ENCODE results near the gene SPHK1. TPM values are rescaled to one million over a fixed set of nuclear protein-coding genes. Genes with fewer than 3 reads are reported as not detected.

Gene SPHK1
- total RNA-seq, 1 donor from 2014 or later: 8.5 TPM

GRCh38 chr17:76432712-76433336, 48.4 kb downstream of the SPHK1 start:
- H3K4me3 ChIP-seq: no peak overlapping the region

GRCh38 chr17:76433693-76434092, 49.3 kb downstream of the SPHK1 start:
- no peaks in the 10 kb centered on the region for H3K27me3 ChIP-seq
- ATAC-seq (no peak), DNase-seq (no peak)
- H3K4me1 ChIP-seq: peaks cover 11% of the 10 kb centered on the region
- H3K27ac ChIP-seq: no peak overlapping the region
- H3K9me3 ChIP-seq: no peaks in the 10 kb centered on the region
- intact Hi-C loops (cut with DNase I): no loop called here
- H3K4me3 ChIP-seq: no peak overlapping the region
- TF ChIP-seq, protein P1, sequence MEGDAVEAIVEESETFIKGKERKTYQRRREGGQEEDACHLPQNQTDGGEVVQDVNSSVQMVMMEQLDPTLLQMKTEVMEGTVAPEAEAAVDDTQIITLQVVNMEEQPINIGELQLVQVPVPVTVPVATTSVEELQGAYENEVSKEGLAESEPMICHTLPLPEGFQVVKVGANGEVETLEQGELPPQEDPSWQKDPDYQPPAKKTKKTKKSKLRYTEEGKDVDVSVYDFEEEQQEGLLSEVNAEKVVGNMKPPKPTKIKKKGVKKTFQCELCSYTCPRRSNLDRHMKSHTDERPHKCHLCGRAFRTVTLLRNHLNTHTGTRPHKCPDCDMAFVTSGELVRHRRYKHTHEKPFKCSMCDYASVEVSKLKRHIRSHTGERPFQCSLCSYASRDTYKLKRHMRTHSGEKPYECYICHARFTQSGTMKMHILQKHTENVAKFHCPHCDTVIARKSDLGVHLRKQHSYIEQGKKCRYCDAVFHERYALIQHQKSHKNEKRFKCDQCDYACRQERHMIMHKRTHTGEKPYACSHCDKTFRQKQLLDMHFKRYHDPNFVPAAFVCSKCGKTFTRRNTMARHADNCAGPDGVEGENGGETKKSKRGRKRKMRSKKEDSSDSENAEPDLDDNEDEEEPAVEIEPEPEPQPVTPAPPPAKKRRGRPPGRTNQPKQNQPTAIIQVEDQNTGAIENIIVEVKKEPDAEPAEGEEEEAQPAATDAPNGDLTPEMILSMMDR (IDR thresholded peaks at IDR 0.05): no peak
- H3K36me3 ChIP-seq: no peaks in the 10 kb centered on the region

More at GRCh38 chr17:76432712-76433336, 48.4 kb downstream of the SPHK1 start:
- ATAC-seq: no peak
- H3K27ac ChIP-seq: no peak overlapping the region
- H3K36me3 ChIP-seq: no peaks in the 10 kb centered on the region
- H3K27me3 ChIP-seq: no peaks in the 10 kb centered on the region
- no peaks in the 10 kb centered on the region for H3K9me3 ChIP-seq
- DNase-seq: no peak
- TF ChIP-seq, protein P1 (IDR thresholded peaks at IDR 0.05): peak; percentile 32
- intact Hi-C loops (cut with DNase I): no loop called here
- H3K4me1 ChIP-seq: peaks cover 19% of the 10 kb centered on the region

GRCh38 chr17:76434870-76435269, 50.5 kb downstream of the SPHK1 start:
- TF ChIP-seq, protein P1 (IDR thresholded peaks at IDR 0.05): no peak
- peaks cover 11% of the 10 kb centered on the region for H3K4me1 ChIP-seq
- H3K4me3 ChIP-seq: no peak overlapping the region
- no peak overlapping the region for H3K27ac ChIP-seq
- no peaks in the 10 kb centered on the region for H3K9me3 ChIP-seq
- intact Hi-C loops (cut with DNase I): no loop called here
- no peak for DNase-seq
- no peak for ATAC-seq
- H3K36me3 ChIP-seq: no peaks in the 10 kb centered on the region
- H3K27me3 ChIP-seq: no peaks in the 10 kb centered on the region

DNA sequence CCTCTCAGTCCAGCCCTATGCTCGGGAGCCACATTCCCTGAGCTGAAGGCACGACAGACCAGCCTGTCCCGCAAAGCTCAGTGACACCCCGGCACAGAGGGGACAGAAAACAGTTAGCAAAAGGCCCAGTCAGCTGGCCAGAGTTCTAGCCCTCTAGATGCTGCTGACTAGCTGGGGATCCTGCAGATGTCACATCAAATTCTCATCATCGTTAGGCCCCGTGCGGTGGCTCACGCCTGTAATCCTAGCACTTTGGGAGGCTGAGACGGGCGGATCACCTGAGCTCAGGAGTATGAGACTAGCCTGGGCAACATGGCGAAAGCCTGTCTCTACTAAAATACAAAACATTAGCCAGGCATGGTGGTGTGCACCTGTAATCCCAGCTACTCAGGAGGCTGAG, 51.3 kb downstream of the SPHK1 start:
- no peak for ATAC-seq
- no peak for DNase-seq
- H3K27me3 ChIP-seq: no peaks in the 10 kb centered on the region
- H3K4me1 ChIP-seq: peaks cover 11% of the 10 kb centered on the region
- no peaks in the 10 kb centered on the region for H3K9me3 ChIP-seq
- H3K4me3 ChIP-seq: no peak overlapping the region
- no peak overlapping the region for H3K27ac ChIP-seq
- intact Hi-C loops (cut with DNase I): no loop called here
- TF ChIP-seq, protein P1 (IDR thresholded peaks at IDR 0.05): no peak
- H3K36me3 ChIP-seq: no peaks in the 10 kb centered on the region

Other genes starting within 250 kb of the SPHK1 start
- 2.9 TPM for gene FOXJ1, start 243.4 kb upstream of the SPHK1 start, total RNA-seq
- gene RNF157, start 144.1 kb upstream of the SPHK1 start, total RNA-seq: 3.8 TPM
- 56.7 TPM for gene UBALD2, start 119.3 kb upstream of the SPHK1 start, total RNA-seq
- 3.4 TPM for gene QRICH2, start 76.3 kb upstream of the SPHK1 start, total RNA-seq
- 60.2 TPM for gene PRPSAP1, start 30.7 kb upstream of the SPHK1 start, total RNA-seq
- gene UBE2O, start 68.5 kb downstream of the SPHK1 start, total RNA-seq: 19.3 TPM
- not detected for gene AANAT, start 83.0 kb downstream of the SPHK1 start, total RNA-seq
- 46.4 TPM for gene RHBDF2, start 116.8 kb downstream of the SPHK1 start, total RNA-seq
- 34.3 TPM for gene CYGB, start 153.1 kb downstream of the SPHK1 start, total RNA-seq
- 7.7 TPM for gene PRCD, start 155.4 kb downstream of the SPHK1 start, total RNA-seq
- gene ST6GALNAC2, start 201.3 kb downstream of the SPHK1 start, total RNA-seq: 24.5 TPM